Measurements from ENCODE around the gene TRAPPC10.
A peak's percentile ranks its signal among the peaks of the same experiment; 100 is the strongest.

The TRAPPC10 gene

GRCh38 chr21:44003307-44003966, 8.7 kb upstream of the TRAPPC10 start:
- Histone ChIP-seq H3K4me3 (ENCODE audit: low read length in 2 of 2) (no peak overlapping the region), H3K4me1 (ENCODE audit: control insufficient read depth in 2 of 2, insufficient read depth in 2 of 2, low read length in 2 of 2) (no peaks in the 10 kb centered on the region), H3K9ac (ENCODE audit: low read depth in 1 of 2, low read length in 2 of 2) (no peak overlapping the region), H3K9me3 (ENCODE audit: control insufficient read depth in 2 of 2, low read length in 2 of 2) (no peaks in the 10 kb centered on the region), H3K27me3 (ENCODE audit: control insufficient read depth in 2 of 2, insufficient read depth in 2 of 2, low read length in 2 of 2) (peaks cover 0 to 3% of the 10 kb centered on the region in 2 donors), H3K27ac (ENCODE audit: low read depth in 2 of 2, low read length in 2 of 2) (no peak overlapping the region), H3K36me3 (ENCODE audit: control insufficient read depth in 2 of 2, insufficient read depth in 2 of 2, low read length in 2 of 2) (no peaks in the 10 kb centered on the region)

GRCh38 chr21:44005071-44005470, 7.0 kb upstream of the TRAPPC10 start:
- no peaks in the 10 kb centered on the region for H3K9me3 ChIP-seq (ENCODE audit: control insufficient read depth in 2 of 2, low read length in 2 of 2)
- H3K4me3 ChIP-seq (ENCODE audit: low read length in 2 of 2) = no peak overlapping the region
- no peak overlapping the region for H3K27ac ChIP-seq (ENCODE audit: low read depth in 2 of 2, low read length in 2 of 2)
- no peaks in the 10 kb centered on the region for H3K4me1 ChIP-seq (ENCODE audit: control insufficient read depth in 2 of 2, insufficient read depth in 2 of 2, low read length in 2 of 2)
- H3K9ac ChIP-seq (ENCODE audit: low read depth in 1 of 2, low read length in 2 of 2) = no peak overlapping the region
- H3K36me3 ChIP-seq (ENCODE audit: control insufficient read depth in 2 of 2, insufficient read depth in 2 of 2, low read length in 2 of 2) = no peaks in the 10 kb centered on the region
- no peaks in the 10 kb centered on the region for H3K27me3 ChIP-seq (ENCODE audit: control insufficient read depth in 2 of 2, insufficient read depth in 2 of 2, low read length in 2 of 2)

- no peak overlapping the region for H3K9ac ChIP-seq (ENCODE audit: low read depth in 1 of 2, low read length in 2 of 2)
- no peak overlapping the region for H3K4me3 ChIP-seq (ENCODE audit: low read length in 2 of 2)
- H3K36me3 ChIP-seq (ENCODE audit: control insufficient read depth in 2 of 2, insufficient read depth in 2 of 2, low read length in 2 of 2) = no peaks in the 10 kb centered on the region
- H3K27ac ChIP-seq (ENCODE audit: low read depth in 2 of 2, low read length in 2 of 2) = peak overlapping the region in 1 of 2 donors; percentile 43
- no peaks in the 10 kb centered on the region for H3K27me3 ChIP-seq (ENCODE audit: control insufficient read depth in 2 of 2, insufficient read depth in 2 of 2, low read length in 2 of 2)
- H3K9me3 ChIP-seq (ENCODE audit: control insufficient read depth in 2 of 2, low read length in 2 of 2) = no peaks in the 10 kb centered on the region
- no peaks in the 10 kb centered on the region for H3K4me1 ChIP-seq (ENCODE audit: control insufficient read depth in 2 of 2, insufficient read depth in 2 of 2, low read length in 2 of 2)
These were observed 6.5 kb upstream of the TRAPPC10 start for GRCh38 chr21:44005593-44005992.

GRCh38 chr21:44006017-44006619, 6.0 kb upstream of the TRAPPC10 start:
- Histone ChIP-seq H3K27me3 (ENCODE audit: control insufficient read depth in 2 of 2, insufficient read depth in 2 of 2, low read length in 2 of 2) (no peaks in the 10 kb centered on the region), H3K9ac (ENCODE audit: low read depth in 1 of 2, low read length in 2 of 2) (peak overlapping the region in 1 of 2 donors; percentile 12), H3K4me1 (ENCODE audit: control insufficient read depth in 2 of 2, insufficient read depth in 2 of 2, low read length in 2 of 2) (peaks cover 0 to 1% of the 10 kb centered on the region in 2 donors), H3K4me3 (ENCODE audit: low read length in 2 of 2) (no peak overlapping the region), H3K27ac (ENCODE audit: low read depth in 2 of 2, low read length in 2 of 2) (peak overlapping the region in 1 of 2 donors; percentile 43), H3K36me3 (ENCODE audit: control insufficient read depth in 2 of 2, insufficient read depth in 2 of 2, low read length in 2 of 2) (no peaks in the 10 kb centered on the region), H3K9me3 (ENCODE audit: control insufficient read depth in 2 of 2, low read length in 2 of 2) (no peaks in the 10 kb centered on the region)

GRCh38 chr21:44006656-44007055, 5.5 kb upstream of the TRAPPC10 start:
- no peak overlapping the region for H3K9ac ChIP-seq (ENCODE audit: low read depth in 1 of 2, low read length in 2 of 2)

GRCh38 chr21:44010429-44010828, 1.7 kb upstream of the TRAPPC10 start:
- no peak overlapping the region for H3K9ac ChIP-seq (ENCODE audit: low read depth in 1 of 2, low read length in 2 of 2)
- no peaks in the 10 kb centered on the region for H3K27me3 ChIP-seq (ENCODE audit: control insufficient read depth in 2 of 2, insufficient read depth in 2 of 2, low read length in 2 of 2)
- peaks cover 4 to 12% of the 10 kb centered on the region in 2 donors for H3K4me1 ChIP-seq (ENCODE audit: control insufficient read depth in 2 of 2, insufficient read depth in 2 of 2, low read length in 2 of 2)
- no peaks in the 10 kb centered on the region for H3K36me3 ChIP-seq (ENCODE audit: control insufficient read depth in 2 of 2, insufficient read depth in 2 of 2, low read length in 2 of 2)
- no peaks in the 10 kb centered on the region for H3K9me3 ChIP-seq (ENCODE audit: control insufficient read depth in 2 of 2, low read length in 2 of 2)
- no peak overlapping the region for H3K4me3 ChIP-seq (ENCODE audit: low read length in 2 of 2)
- no peak overlapping the region for H3K27ac ChIP-seq (ENCODE audit: low read depth in 2 of 2, low read length in 2 of 2)

More at GRCh38 chr21:44006656-44007055, 5.5 kb upstream of the TRAPPC10 start:
- no peaks in the 10 kb centered on the region for H3K36me3 ChIP-seq (ENCODE audit: control insufficient read depth in 2 of 2, insufficient read depth in 2 of 2, low read length in 2 of 2)
- no peaks in the 10 kb centered on the region for H3K9me3 ChIP-seq (ENCODE audit: control insufficient read depth in 2 of 2, low read length in 2 of 2)
- no peak overlapping the region for H3K27ac ChIP-seq (ENCODE audit: low read depth in 2 of 2, low read length in 2 of 2)
- peaks cover 0 to 3% of the 10 kb centered on the region in 2 donors for H3K4me1 ChIP-seq (ENCODE audit: control insufficient read depth in 2 of 2, insufficient read depth in 2 of 2, low read length in 2 of 2)
- no peaks in the 10 kb centered on the region for H3K27me3 ChIP-seq (ENCODE audit: control insufficient read depth in 2 of 2, insufficient read depth in 2 of 2, low read length in 2 of 2)
- H3K4me3 ChIP-seq (ENCODE audit: low read length in 2 of 2) = no peak overlapping the region

- H3K9ac ChIP-seq (ENCODE audit: low read depth in 1 of 2, low read length in 2 of 2) = no peak overlapping the region
These were observed 986 bp upstream of the TRAPPC10 start for GRCh38 chr21:44011123-44011522.

GRCh38 chr21:44012474-44013379, 618 bp downstream of the TRAPPC10 start:
- Histone ChIP-seq H3K36me3 (ENCODE audit: control insufficient read depth in 2 of 2, insufficient read depth in 2 of 2, low read length in 2 of 2) (no peaks in the 10 kb centered on the region), H3K27ac (ENCODE audit: low read depth in 2 of 2, low read length in 2 of 2) (peak overlapping the region; percentile 91), H3K9me3 (ENCODE audit: control insufficient read depth in 2 of 2, low read length in 2 of 2) (no peaks in the 10 kb centered on the region), H3K27me3 (ENCODE audit: control insufficient read depth in 2 of 2, insufficient read depth in 2 of 2, low read length in 2 of 2) (no peaks in the 10 kb centered on the region), H3K4me3 (ENCODE audit: low read length in 2 of 2) (peak overlapping the region; percentile 78 to 90), H3K4me1 (ENCODE audit: control insufficient read depth in 2 of 2, insufficient read depth in 2 of 2, low read length in 2 of 2) (peaks cover 4 to 14% of the 10 kb centered on the region in 2 donors), H3K9ac (ENCODE audit: low read depth in 1 of 2, low read length in 2 of 2) (peak overlapping the region; percentile 68 to 78)

More at GRCh38 chr21:44011123-44011522, 986 bp upstream of the TRAPPC10 start:
- Histone ChIP-seq H3K27ac (ENCODE audit: low read depth in 2 of 2, low read length in 2 of 2) (peak overlapping the region in 1 of 2 donors; percentile 91), H3K9me3 (ENCODE audit: control insufficient read depth in 2 of 2, low read length in 2 of 2) (no peaks in the 10 kb centered on the region), H3K4me1 (ENCODE audit: control insufficient read depth in 2 of 2, insufficient read depth in 2 of 2, low read length in 2 of 2) (peaks cover 4 to 12% of the 10 kb centered on the region in 2 donors), H3K4me3 (ENCODE audit: low read length in 2 of 2) (peak overlapping the region; percentile 37 to 90), H3K36me3 (ENCODE audit: control insufficient read depth in 2 of 2, insufficient read depth in 2 of 2, low read length in 2 of 2) (no peaks in the 10 kb centered on the region), H3K27me3 (ENCODE audit: control insufficient read depth in 2 of 2, insufficient read depth in 2 of 2, low read length in 2 of 2) (no peaks in the 10 kb centered on the region)

- Histone ChIP-seq H3K27ac (ENCODE audit: low read depth in 2 of 2, low read length in 2 of 2) (peak overlapping the region; percentile 91), H3K9ac (ENCODE audit: low read depth in 1 of 2, low read length in 2 of 2) (peak overlapping the region; percentile 68 to 78), H3K4me1 (ENCODE audit: control insufficient read depth in 2 of 2, insufficient read depth in 2 of 2, low read length in 2 of 2) (peaks cover 4 to 14% of the 10 kb centered on the region in 2 donors), H3K27me3 (ENCODE audit: control insufficient read depth in 2 of 2, insufficient read depth in 2 of 2, low read length in 2 of 2) (no peaks in the 10 kb centered on the region), H3K4me3 (ENCODE audit: low read length in 2 of 2) (peak overlapping the region; percentile 78 to 90), H3K9me3 (ENCODE audit: control insufficient read depth in 2 of 2, low read length in 2 of 2) (no peaks in the 10 kb centered on the region), H3K36me3 (ENCODE audit: control insufficient read depth in 2 of 2, insufficient read depth in 2 of 2, low read length in 2 of 2) (no peaks in the 10 kb centered on the region)
These were observed 1.4 kb downstream of the TRAPPC10 start for GRCh38 chr21:44013380-44014088.

Measured in mucosa of rectum (tissue), 2 donors.